Aorta (tissue), 5 donors: ENCODE data around the gene ABCA7. TPM values are rescaled to one million over a fixed set of nuclear protein-coding genes. Genes with fewer than 3 reads are reported as not detected.

Source experiments
- ATAC-seq: fragments of 200-7000 bp; cut with Tn5 transposase; one replicate; pipeline ENCODE4 v1.9.1; 2022; ENCODE audit warnings: moderate library complexity; ENCODE audit not compliant: low FRiP score
- DNase-seq, 2 donors: peaks; one replicate each; pipeline ENCODE4 v3.0.0-alpha.2; 2020
- H3K27ac ChIP-seq, 2 donors: one replicate each; pipeline ENCODE4 v1.5.1; 2013; ENCODE audit warnings: low read length in 2 of 2, mild to moderate bottlenecking in 2 of 2, moderate library complexity in 2 of 2, control low read depth in 1 of 2, inconsistent platforms in 1 of 2, low read depth in 1 of 2
- H3K27me3 ChIP-seq, 2 donors: one replicate each; pipeline ENCODE4 v1.6.1; 2013; ENCODE audit warnings: control low read depth in 1 of 2, low read length in 1 of 2, mild to moderate bottlenecking in 1 of 2, moderate library complexity in 1 of 2; ENCODE audit not compliant: insufficient read depth in 2 of 2, control insufficient read depth in 1 of 2
- H3K36me3 ChIP-seq, 2 donors: one replicate each; pipeline ENCODE4 v1.6.1; 2013; ENCODE audit warnings: control low read depth in 1 of 2, low read length in 1 of 2, mild to moderate bottlenecking in 1 of 2; ENCODE audit not compliant: insufficient read depth in 2 of 2, control insufficient read depth in 1 of 2
- H3K4me1 ChIP-seq, 2 donors: one replicate each; pipeline ENCODE4 v1.6.1; 2013; ENCODE audit warnings: low read length in 2 of 2, control low read depth in 1 of 2, mild to moderate bottlenecking in 1 of 2, moderate library complexity in 1 of 2; ENCODE audit not compliant: insufficient read depth in 2 of 2, control insufficient read depth in 1 of 2
- H3K4me3 ChIP-seq, 2 donors: one replicate each; pipeline ENCODE4 v1.5.1; 2013; ENCODE audit warnings: low read length in 2 of 2, control low read depth in 1 of 2, mild to moderate bottlenecking in 1 of 2
- H3K9me3 ChIP-seq: one replicate; pipeline ENCODE4 v1.6.1; 2013; ENCODE audit warnings: mild to moderate bottlenecking, low read length; ENCODE audit not compliant: control insufficient read depth
- WGBS, 2 donors: extraction: QIAGEN DNeasy Blood & Tissue Kit; methylation state at CpG; one replicate each; pipeline ENCODE4 v1.1.7; 2013; 5-methylcytosine and 5-hydroxymethylcytosine counted together
- intact Hi-C, 2 donors: fragments of 100-400 bp; cut with DNase I; formaldehyde crosslinking; loops; one replicate each; pipeline versions ENCODE4 v1.14.2 to v1.15.0; 2022
- polyA plus RNA-seq, 2 donors: library from polyadenylated mRNA; stranded (reverse); fragments of 200-250 nt; gene quantifications; one replicate each; pipeline ENCODE4 v1.2.3, GENCODE V29; 2013
- total RNA-seq, 2 donors: library from RNA; stranded (reverse); fragmentation: NEBNext Ultra II Directional; extraction: Animal tissue kit (Norgen Biotek cat#: 25700); gene quantifications; one replicate each; pipeline ENCODE4 v1.2.1, GENCODE V29; 2021
- donor health status: healthy with polysubstance abuse.
- donor health status: Bipolar disorder and iron deficiency.
- donor health status: DM: no; HTN: no; CAD: no.
- donor health status: DM: no; HTN: no; CAD: no.
- donor health status: DM: yes; HTN: yes; CAD: no.

The ABCA7 gene
- total and polyA plus RNA-seq, 4 donors = 1.9 to 20.6 (median 8.5) TPM

GRCh38 chr19:1014161-1015060 lies 25.5 kb upstream of the ABCA7 start:
- no peak for ATAC-seq
- Histone ChIP-seq H3K9me3 (no peaks in the 10 kb centered on the region), H3K36me3 (no peaks in the 10 kb centered on the region), H3K4me3 (no peak overlapping the region), H3K27ac (no peak overlapping the region), H3K27me3 (no peaks in the 10 kb centered on the region), H3K4me1 (no peaks in the 10 kb centered on the region)
- intact Hi-C loops = no loop called here
- WGBS, 2 donors = 90 to 93% methylated on average over 47 to 49 of the region's 49 CpGs
- no peak for DNase-seq

- H3K4me1 ChIP-seq = no peaks in the 10 kb centered on the region
- 87 to 91% methylated on average over 28 to 29 of the region's 29 CpGs for WGBS, 2 donors
- no peaks in the 10 kb centered on the region for H3K27me3 ChIP-seq
These were observed 24.7 kb upstream of the ABCA7 start for GRCh38 chr19:1015061-1015781.

GRCh38 chr19:1015782-1016646 lies 23.9 kb upstream of the ABCA7 start:
- ATAC-seq (no peak), DNase-seq (no peak)
- 46 to 52% methylated on average over 31 of the region's 31 CpGs for WGBS, 2 donors
- Histone ChIP-seq H3K27me3 (no peaks in the 10 kb centered on the region), H3K27ac (no peak overlapping the region), H3K4me1 (no peaks in the 10 kb centered on the region), H3K4me3 (no peak overlapping the region), H3K36me3 (no peaks in the 10 kb centered on the region), H3K9me3 (no peaks in the 10 kb centered on the region)
- intact Hi-C loops = no loop called here

More at GRCh38 chr19:1015061-1015781, 24.7 kb upstream of the ABCA7 start:
- Histone ChIP-seq H3K4me3 (no peak overlapping the region), H3K27ac (no peak overlapping the region), H3K36me3 (no peaks in the 10 kb centered on the region), H3K9me3 (no peaks in the 10 kb centered on the region)
- DNase-seq = no peak
- no peak for ATAC-seq
- intact Hi-C loops = no loop called here

- WGBS, 2 donors = 39% methylated on average over 12 of the region's 12 CpGs
These were observed 23.2 kb upstream of the ABCA7 start for GRCh38 chr19:1016647-1017114.

GRCh38 chr19:1017115-1017905 lies 22.6 kb upstream of the ABCA7 start:
- no peak overlapping the region for H3K27ac ChIP-seq
- H3K4me1 ChIP-seq = no peaks in the 10 kb centered on the region
- WGBS, 2 donors = 67 to 73% methylated on average over 23 to 24 of the region's 24 CpGs
- intact Hi-C loops = no loop called here
- no peak for ATAC-seq
- H3K4me3 ChIP-seq = no peak overlapping the region
- no peaks in the 10 kb centered on the region for H3K9me3 ChIP-seq
- H3K27me3 ChIP-seq = no peaks in the 10 kb centered on the region
- H3K36me3 ChIP-seq = no peaks in the 10 kb centered on the region
- DNase-seq = no peak

More at GRCh38 chr19:1016647-1017114, 23.2 kb upstream of the ABCA7 start:
- intact Hi-C loops = no loop called here
- no peaks in the 10 kb centered on the region for H3K4me1 ChIP-seq
- no peak for ATAC-seq
- H3K9me3 ChIP-seq = no peaks in the 10 kb centered on the region
- DNase-seq = no peak
- no peak overlapping the region for H3K27ac ChIP-seq
- H3K27me3 ChIP-seq = no peaks in the 10 kb centered on the region
- H3K36me3 ChIP-seq = no peaks in the 10 kb centered on the region
- H3K4me3 ChIP-seq = no peak overlapping the region

- Histone ChIP-seq H3K27me3 (no peaks in the 10 kb centered on the region), H3K27ac (no peak overlapping the region), H3K9me3 (no peaks in the 10 kb centered on the region), H3K36me3 (no peaks in the 10 kb centered on the region), H3K4me3 (no peak overlapping the region), H3K4me1 (no peaks in the 10 kb centered on the region)
- 85 to 88% methylated on average over 9 of the region's 9 CpGs for WGBS, 2 donors
- ATAC-seq = no peak
- no peak for DNase-seq
- intact Hi-C loops = no loop called here
These were observed 22.0 kb upstream of the ABCA7 start for GRCh38 chr19:1017906-1018305.

- no peak overlapping the region for H3K4me3 ChIP-seq
- H3K4me1 ChIP-seq = no peaks in the 10 kb centered on the region
- WGBS, 2 donors = 78 to 83% methylated on average over 5 of the region's 5 CpGs
- H3K9me3 ChIP-seq = no peaks in the 10 kb centered on the region
- H3K36me3 ChIP-seq = no peaks in the 10 kb centered on the region
- ATAC-seq (no peak), DNase-seq (no peak)
- intact Hi-C loops = no loop called here
- no peaks in the 10 kb centered on the region for H3K27me3 ChIP-seq
- no peak overlapping the region for H3K27ac ChIP-seq
These were observed 21.5 kb upstream of the ABCA7 start for GRCh38 chr19:1018393-1018792.
